ENCODE data around the gene TMEM51.

The TMEM51 gene

DNA sequence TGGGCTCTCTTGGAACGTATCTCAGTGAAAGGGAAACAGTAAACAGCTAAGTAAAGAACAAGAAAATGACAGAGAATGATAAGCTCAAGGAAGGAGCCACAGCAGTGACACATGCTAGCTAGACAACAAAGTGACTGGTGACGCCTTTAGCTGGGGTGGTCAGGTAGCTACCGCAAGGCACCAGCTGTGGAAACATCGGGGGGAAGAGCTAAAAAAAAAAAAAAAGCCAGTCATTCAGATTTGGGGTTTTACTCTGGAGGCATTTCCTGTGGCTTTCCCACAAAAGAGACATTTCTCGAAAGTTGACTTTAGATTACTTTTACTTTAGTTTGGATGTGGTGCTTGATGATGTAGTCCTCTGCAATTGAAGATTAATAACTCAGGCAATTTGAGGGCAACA is 95.5 kb downstream of the TMEM51 start:
- DNase-seq: no peak

DNA sequence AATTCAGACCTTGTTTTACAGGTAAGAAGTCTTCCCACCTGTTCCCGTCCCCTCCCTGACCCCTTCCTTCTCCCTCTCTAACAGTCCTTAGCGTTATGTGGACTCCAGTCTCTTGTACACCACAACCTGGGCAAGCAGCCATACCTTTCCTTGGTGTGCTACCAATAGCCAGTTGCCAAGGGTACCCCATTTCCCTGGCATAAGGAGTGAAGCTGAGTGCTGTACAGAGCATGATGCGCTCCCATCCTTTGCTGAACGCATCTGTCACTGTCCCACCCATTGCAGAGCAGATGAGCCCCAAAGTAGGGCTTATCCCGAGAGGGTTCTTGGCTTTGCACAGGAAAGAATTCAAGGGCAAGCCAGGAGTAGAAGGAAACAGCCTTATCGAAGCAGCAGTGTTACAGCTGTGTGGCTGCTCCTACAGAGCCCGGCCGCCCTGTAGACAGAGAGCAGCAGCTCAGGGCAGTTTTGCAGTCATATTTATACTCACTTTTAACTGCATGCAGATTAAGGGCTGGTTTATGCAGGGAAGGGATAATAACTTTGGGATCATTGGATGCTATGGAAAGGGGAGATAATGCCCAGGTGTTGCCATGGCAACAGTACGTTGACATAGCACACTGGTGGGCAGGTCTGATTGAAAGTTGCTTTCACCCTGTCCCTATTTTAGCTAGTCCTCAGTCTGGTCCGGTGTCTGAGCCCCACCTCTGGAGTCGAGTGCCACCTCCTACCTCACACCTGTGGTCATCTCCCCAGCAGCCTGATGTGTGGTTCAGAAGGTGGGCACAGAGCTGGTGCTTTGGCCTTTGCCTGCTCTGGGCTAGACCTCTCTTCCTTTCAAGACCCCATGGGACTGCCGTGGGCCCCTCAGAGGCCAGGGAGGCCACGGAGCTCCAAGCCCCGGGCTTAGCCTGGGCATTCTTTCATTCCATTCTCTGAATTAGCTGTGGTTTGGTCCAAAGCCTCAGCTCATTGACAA is 98.6 kb downstream of the TMEM51 start:
- DNase-seq: no peak

DNA sequence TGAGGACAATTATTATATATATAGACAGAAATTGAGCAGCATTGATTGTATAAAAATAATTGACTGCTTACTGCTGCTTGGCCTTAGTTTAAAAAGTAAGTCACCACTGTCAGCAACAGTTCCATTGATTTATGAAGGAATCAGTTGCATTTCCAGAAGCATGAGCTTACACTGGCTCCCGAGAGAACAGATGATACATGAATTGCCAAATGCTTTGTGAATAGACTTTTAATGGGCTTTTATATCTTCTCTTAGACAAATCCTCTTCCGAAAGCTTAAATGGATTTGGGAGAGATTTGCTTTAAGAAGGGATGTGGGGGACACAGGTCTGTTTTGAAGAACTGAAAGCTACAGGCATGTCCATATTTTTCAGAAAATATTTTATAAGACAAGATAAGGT is 101.0 kb downstream of the TMEM51 start:
- DNase-seq: no peak

DNA sequence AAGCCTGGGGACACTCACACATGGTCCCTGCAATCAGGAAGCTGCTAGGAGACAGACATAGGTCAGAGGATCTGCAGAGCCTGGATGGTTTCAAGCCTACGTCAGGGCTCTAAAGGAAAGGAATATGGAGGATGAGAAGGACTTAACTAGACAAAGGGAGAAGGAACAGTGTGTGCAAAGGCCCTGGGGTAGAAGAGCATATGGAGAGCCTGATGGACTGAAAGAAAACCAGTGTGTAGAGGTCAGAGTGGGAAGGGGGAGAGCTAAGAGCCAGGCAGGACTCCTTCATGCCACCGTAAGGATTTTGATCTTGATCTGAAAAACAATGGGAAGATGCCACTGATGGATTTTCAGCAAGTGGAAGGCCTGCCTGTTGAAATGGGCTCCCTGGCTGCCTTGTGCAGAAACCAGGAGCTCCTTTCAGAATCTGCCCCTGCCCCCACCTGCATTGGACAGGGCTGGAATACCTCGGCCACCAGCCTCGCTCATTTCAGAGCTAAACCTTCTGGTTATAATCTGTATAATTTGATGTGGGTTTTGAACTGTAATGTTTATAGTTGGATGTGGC is 102.1 kb downstream of the TMEM51 start:
- DNase-seq: no peak

DNA sequence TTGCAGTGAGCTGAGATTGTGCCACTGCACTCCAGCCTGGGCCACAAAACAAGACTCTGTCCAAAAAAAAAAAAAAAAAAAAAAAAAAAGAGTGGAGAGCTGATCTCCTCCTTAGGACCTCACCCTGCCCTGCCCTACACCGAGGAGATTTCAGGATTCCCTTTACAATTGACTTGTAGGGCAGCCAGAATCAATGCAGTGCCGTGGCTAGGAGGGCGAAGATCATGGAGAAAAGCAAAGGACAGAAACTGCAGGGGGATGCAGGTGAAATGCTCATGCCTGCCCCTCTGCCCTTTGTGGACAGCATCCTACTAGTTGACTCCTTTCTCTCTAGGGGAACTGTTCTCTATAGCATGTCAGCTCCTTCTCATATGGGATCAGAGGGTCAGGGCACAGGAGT is 103.0 kb downstream of the TMEM51 start:
- DNase-seq: no peak

DNA sequence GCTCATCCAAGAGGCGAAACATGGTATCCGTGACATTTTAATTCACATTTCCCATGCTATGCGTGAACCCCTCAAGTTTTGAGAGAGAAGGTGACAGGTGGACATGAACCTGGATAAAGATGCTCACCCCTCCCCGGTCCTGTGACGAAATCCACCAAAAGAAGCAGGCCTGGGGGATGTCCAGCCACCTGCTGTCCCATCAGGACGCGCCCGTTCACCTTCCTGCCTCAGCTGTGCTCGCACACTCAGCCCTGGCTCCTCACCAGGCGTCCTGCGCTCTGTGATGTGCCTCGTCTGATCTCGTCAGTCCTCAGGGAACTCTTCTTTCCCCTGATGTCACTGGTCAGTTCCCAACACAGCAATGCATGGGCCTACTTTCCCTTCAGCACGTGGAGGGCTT is 103.8 kb downstream of the TMEM51 start:
- no peak for DNase-seq

DNA sequence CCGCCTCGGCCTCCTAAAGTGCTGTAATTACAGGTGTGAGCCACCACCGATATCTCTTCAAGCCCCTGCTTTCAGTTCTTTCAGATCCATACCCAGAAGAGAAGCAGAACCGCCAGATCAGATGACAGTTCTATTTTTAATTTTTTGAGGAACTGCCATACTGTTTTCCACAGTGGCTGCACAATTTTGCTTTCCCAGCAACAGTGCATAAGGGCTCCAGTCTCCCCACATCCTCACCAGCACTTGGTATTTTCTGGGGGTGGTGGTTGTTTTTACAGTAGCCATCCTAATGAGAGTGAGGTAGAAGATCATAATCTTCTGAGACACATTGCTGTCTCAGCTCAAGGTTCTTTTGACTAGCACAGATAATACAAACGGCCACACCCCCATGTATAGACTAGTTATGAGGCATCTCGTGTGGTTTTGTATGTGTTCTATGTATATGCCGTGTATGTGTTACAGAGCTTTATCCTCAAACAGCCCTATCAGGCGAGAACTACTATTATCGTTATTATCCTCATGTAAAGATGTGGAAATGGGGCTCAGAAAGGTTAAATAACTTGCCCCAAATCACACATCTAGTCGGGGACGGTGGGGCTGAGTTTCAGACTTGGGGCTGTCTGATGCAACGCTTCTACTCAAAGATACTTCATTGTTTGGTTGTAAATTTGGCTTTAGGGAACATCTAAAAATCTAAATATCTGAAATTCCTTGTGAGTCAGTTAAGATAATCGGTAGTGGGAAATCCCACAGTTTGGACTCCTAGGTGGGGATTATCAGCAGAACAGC is 105.5 kb downstream of the TMEM51 start:
- DNase-seq: no peak

DNA sequence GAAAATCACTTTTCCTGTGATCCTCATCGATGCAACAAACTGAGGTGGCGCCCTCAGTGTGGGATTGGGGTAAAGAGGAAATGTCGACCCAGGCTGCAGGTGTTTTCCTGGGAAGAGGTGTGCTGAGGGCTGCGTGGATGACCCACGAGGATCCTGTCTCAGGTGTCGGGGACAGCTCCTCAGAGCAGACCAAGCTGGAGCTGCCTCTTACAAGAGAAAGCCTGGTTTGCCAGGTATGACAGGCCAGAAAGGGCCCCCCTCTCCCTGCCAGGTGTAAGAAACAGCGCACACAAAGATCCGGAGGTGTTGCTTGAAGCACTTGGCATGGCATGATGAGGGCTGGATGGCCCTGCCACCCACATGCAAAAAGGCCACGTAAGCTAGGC is 106.1 kb downstream of the TMEM51 start:
- DNase-seq: no peak

DNA sequence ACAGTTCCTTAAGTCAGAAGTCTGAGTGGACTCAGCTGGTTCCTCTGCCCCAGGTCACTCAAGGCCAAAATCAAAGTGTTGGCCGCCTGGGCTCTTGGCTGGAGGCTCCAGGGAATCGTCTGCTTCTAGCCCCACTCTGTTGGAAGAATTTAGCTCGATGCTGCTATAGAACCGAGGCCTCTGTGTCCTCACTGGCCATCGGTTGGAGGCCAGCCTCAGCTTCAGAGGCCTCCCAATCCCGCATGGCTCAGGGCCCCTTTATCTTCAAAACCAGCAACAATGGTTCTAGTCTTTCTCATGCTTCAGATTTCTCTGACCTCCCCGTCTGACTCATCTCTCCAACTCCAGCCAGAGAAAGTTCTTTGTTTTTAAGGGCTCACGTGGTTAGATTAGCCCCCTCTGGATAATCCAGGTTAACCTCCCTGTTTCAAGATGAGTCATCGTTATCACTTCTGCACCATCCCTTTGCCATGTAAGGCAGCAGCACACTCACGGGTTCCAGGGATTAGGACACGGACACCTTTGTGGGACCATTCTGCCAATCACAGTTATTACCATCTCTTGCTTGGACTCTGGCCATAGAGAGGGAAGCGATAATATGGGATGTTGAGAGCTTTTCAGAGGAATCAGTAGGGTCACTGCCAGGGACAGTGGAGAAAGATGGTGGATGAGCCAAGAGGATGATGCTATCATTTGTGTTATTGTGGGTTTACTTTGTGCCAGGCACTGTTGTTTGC is 107.0 kb downstream of the TMEM51 start:
- DNase-seq: no peak

DNA sequence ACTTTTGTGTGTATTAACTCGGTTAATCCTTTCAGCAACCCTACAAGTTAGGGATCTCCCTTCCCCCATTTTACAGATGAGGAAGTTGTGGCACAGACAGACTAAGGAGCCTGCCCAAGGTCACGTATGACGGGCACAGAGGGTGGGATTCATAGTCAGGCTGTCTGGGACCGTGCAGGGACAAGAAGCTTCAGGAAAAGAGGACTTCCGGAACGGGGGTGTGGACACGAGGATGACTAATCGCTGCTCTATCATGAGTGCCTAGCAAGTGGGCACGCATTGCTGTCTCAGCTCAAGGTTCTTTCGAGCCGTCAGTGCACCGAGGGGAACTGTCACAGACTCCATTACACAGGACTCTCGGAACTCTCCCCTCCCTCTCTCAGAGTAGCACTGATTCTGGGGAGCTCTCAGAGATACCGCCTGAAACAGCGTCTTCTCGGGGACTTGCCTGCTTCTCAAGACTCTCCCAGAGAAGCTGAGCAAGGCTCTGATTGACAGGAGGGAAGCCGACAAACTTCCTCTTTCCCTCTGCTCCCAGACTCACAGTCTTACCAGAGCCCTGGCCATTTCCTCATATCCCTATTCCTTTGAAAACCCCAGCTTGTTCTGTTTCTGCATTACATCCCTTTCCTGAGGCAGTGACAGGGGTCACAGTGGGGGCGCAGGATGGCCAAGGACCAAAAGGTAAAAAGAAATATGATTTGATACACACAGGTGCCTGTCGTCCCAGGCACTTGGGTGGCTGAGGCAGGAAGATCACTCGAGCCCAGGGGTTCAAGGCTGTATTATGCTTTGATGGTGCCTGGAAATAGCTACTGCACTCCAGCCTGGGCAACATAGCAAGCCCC is 107.8 kb downstream of the TMEM51 start:
- no peak for DNase-seq

DNA sequence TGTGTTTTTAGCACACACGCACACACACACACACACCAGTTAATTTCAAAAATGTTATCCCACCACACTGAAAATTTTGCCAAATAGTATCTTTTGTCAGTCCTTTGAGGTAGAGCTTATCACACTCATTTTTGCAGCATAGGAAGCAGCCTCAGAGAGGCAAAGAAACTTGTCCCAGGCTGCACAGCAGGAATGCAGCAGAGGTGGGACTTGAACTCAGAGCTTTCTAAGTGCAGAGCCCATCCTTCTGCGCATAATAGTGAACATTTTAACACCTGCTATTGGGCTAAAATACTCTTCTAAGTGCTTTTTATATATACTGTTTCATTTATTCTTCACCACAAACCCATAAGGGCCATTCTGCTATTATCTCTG is 108.4 kb downstream of the TMEM51 start:
- DNase-seq: no peak

DNA sequence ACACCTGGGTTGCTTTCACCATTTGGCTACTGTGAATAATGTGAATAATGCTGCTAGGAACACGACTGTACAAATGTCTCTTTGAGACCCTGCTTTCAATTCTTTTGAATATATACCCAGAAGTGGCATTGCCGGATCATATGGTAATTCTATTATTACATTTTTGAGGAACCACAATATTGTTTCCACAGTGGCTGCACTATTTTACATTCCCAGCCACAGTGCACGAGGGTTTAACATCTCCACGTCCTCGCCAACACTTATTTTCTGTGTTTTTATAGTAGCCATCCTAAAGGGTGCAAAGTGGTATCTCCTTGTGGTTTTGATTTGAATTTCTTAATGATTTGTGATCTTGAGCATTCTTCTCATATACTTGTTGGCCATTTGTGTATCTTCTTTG is 109.2 kb downstream of the TMEM51 start:
- DNase-seq: no peak

DNA sequence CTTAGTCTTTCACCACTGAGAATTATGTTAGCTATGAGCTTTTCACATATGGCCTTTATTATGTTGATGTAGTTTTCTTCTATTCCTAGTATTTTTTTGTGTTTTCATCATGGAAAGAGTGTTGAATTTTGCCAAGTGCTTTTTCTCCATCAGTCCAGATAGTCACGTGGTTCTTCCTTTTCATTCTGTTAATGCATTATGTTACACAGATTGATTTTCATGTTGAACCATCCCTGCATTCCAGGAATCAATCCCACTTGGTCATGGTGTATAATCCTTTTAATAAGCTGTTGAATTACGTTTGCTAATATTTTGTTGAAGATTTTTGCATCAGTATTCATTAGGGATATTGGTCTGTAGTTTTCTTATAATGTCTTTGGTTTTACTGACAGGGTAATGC is 111.2 kb downstream of the TMEM51 start:
- DNase-seq: no peak
